HCT116 (cell line): ENCODE data around the gene AXIN1. TPM values are rescaled to one million over a fixed set of nuclear protein-coding genes. Genes with fewer than 3 reads are reported as not detected.

Source experiments
- ATAC-seq: fragments of 200-7000 bp; cut with Tn5 transposase; 2 replicates; pipeline ENCODE4 v1.9.1; 2020; ENCODE audit warnings: mild to moderate bottlenecking, moderate library complexity
- BruUV-seq: library from RNA; stranded (reverse); fragments of 400-500 nt; replicated peaks from 2 replicates; lab custom pipeline; 2021; lab: Mats Ljungman, UMichigan
- CTCF ChIA-PET: fragments of 300-600 bp; sonication (Branson Sonifier 250); formaldehyde crosslinking; loops from one replicate; lab custom pipeline; 2021; ENCODE audit warnings: antibody characterized with exemption; lab: Charles Lee
- POLR2A ChIA-PET: fragments of 300-600, 350-600 bp; sonication (Branson Sonifier 250); formaldehyde crosslinking; loops from one replicate; lab custom pipeline; 2021; ENCODE audit warnings: antibody characterized with exemption; lab: Charles Lee
- RAD21 ChIA-PET, 2 experiments: fragments of 300-600 bp; sonication (Branson Sonifier 250); formaldehyde crosslinking; loops; one replicate each; lab custom pipeline; 2023; ENCODE audit warnings: low total read pairs in 2 of 2; ENCODE audit not compliant: uncharacterized antibody in 2 of 2, unreplicated experiment in 2 of 2, low non-redundant PET in 1 of 2; lab: Charles Lee
- DNase-seq: peaks from one replicate; pipeline ENCODE4 v3.0.0-alpha.2; 2010; ENCODE audit warnings: low read depth, low spot score
- H2AFZ ChIP-seq: fragments of 200-600 bp; shearing (Covaris generic), sonication (generic); 2 replicates; pipeline ENCODE4 v1.6.1; 2017; ENCODE audit warnings: low read depth, mixed run types, mixed read lengths, antibody characterized with exemption, low read length; ENCODE audit not compliant: poor library complexity, severe bottlenecking
- H3K27ac ChIP-seq: 2 replicates; pipeline ENCODE4 v1.5.1; 2012; ENCODE audit warnings: low read depth, low read length
- H3K27me3 ChIP-seq: fragments of 200-600 bp; sonication (generic); 2 replicates; pipeline ENCODE4 v1.6.1; 2016; ENCODE audit warnings: mixed run types, low read length, mixed read lengths; ENCODE audit not compliant: insufficient read depth
- H3K36me3 ChIP-seq, 2 experiments: fragments of 200-500 bp in 1 of 2; fragments of 200-600 bp in 1 of 2; sonication (Bioruptor generic) in 1 of 2; sonication (generic) in 1 of 2; 2 replicates each; pipeline versions ENCODE4 v1.5.1 to v1.6.1; 2014 to 2016; ENCODE audit warnings: low read length in 2 of 2, inconsistent platforms in 1 of 2, mixed read lengths in 1 of 2, mixed run types in 1 of 2; ENCODE audit not compliant: insufficient read depth in 2 of 2, control insufficient read depth in 1 of 2
- H3K4me1 ChIP-seq, 2 experiments: fragments of 200-600 bp in 1 of 2; sonication (generic) in 1 of 2; 2 replicates each; pipeline versions ENCODE4 v1.5.1 to v1.6.1; 2012 to 2017; ENCODE audit warnings: low read length in 2 of 2, inconsistent platforms in 1 of 2, mild to moderate bottlenecking in 1 of 2, mixed read lengths in 1 of 2, mixed run types in 1 of 2, moderate library complexity in 1 of 2; ENCODE audit not compliant: insufficient read depth in 2 of 2, control insufficient read depth in 1 of 2
- H3K4me2 ChIP-seq: fragments of 200-600 bp; sonication (generic); 2 replicates; pipeline ENCODE4 v1.6.1; 2017; ENCODE audit warnings: mixed run types, low read length, mixed read lengths
- H3K4me3 ChIP-seq, 2 experiments: fragments of 200-600 bp in 1 of 2; sonication (generic) in 1 of 2; replicated peaks in 1 of 2; 2 replicates each; pipeline ENCODE4 v1.5.1; 2011 to 2016; ENCODE audit warnings: low read length in 2 of 2, control low read depth in 1 of 2, low read depth in 1 of 2, mild to moderate bottlenecking in 1 of 2, mixed read lengths in 1 of 2, mixed run types in 1 of 2
- H3K79me2 ChIP-seq: fragments of 200-600 bp; sonication (generic); 2 replicates; pipeline ENCODE4 v1.6.1; 2017; ENCODE audit warnings: mild to moderate bottlenecking, mixed run types, low read length, moderate library complexity, mixed read lengths; ENCODE audit not compliant: insufficient read depth
- H3K9ac ChIP-seq: fragments of 200-600 bp; sonication (generic); 2 replicates; pipeline ENCODE4 v1.6.1; 2016; ENCODE audit warnings: low read length, mixed read lengths
- H3K9me2 ChIP-seq: fragments of 200-600 bp; sonication (generic), shearing (Covaris generic); 2 replicates; pipeline ENCODE4 v1.6.1; 2017; ENCODE audit warnings: mixed run types, mild to moderate bottlenecking, moderate library complexity; ENCODE audit not compliant: insufficient read depth
- H3K9me3 ChIP-seq, 2 experiments: fragments of 200-500 bp in 1 of 2; fragments of 200-600 bp in 1 of 2; sonication (Bioruptor generic) in 1 of 2; sonication (generic) in 1 of 2; 2 replicates each; pipeline ENCODE4 v1.6.1; 2014 to 2017; ENCODE audit warnings: low read length in 2 of 2, mixed read lengths in 2 of 2, inconsistent platforms in 1 of 2, low read depth in 1 of 2, mild to moderate bottlenecking in 1 of 2, mixed run types in 1 of 2, moderate library complexity in 1 of 2; ENCODE audit not compliant: control insufficient read depth in 1 of 2, insufficient read depth in 1 of 2
- H4K20me1 ChIP-seq: fragments of 200-600 bp; sonication (generic), shearing (Covaris generic); 2 replicates; pipeline ENCODE4 v1.6.1; 2017; ENCODE audit warnings: mixed run types, mild to moderate bottlenecking, moderate library complexity; ENCODE audit not compliant: insufficient read depth
- CEBPB ChIP-seq: IDR thresholded peaks from 2 replicates; pipeline ENCODE4 v1.6.1; 2012; ENCODE audit warnings: low read depth
- EGR1 ChIP-seq: IDR thresholded peaks from 2 replicates; pipeline ENCODE4 v1.6.1; 2012; ENCODE audit warnings: low read depth
- POLR2AphosphoS5 ChIP-seq: IDR thresholded peaks from 2 replicates; pipeline ENCODE4 v1.6.1; 2011; ENCODE audit warnings: mild to moderate bottlenecking, low read depth, low read length, moderate library complexity
- RAD21 ChIP-seq: IDR thresholded peaks from 2 replicates; pipeline ENCODE4 v1.6.1; 2012; ENCODE audit warnings: low read depth, mild to moderate bottlenecking
- ZBTB33 ChIP-seq: IDR thresholded peaks from 2 replicates; pipeline ENCODE4 v1.6.1; 2011; ENCODE audit warnings: mild to moderate bottlenecking, low read length, moderate library complexity; ENCODE audit not compliant: insufficient replicate concordance; ENCODE audit errors: extremely low read depth
- intact Hi-C: fragments of 100-400 bp; cut with micrococcal nuclease; formaldehyde crosslinking; loops from 2 replicates; pipeline ENCODE4 v1.10.0; 2022
- total RNA-seq: library from RNA; stranded (reverse); gene quantifications from one replicate; pipeline ENCODE4 v1.2.1, GENCODE V29; 2021; ENCODE audit not compliant: unreplicated experiment
- TF ChIP-seq, protein P1 (sequence below), 3 experiments: fragments of 200-600 bp in 1 of 3; sonication (generic) in 1 of 3; IDR thresholded peaks in 2 of 3; conservative IDR thresholded peaks in 1 of 3; 2 replicates each; pipeline ENCODE4 v1.5.1; 2012 to 2017; ENCODE audit warnings: low read depth in 2 of 3, low read length in 2 of 3, antibody characterized with exemption in 1 of 3, borderline replicate concordance in 1 of 3, control low read depth in 1 of 3, mild to moderate bottlenecking in 1 of 3, mixed read lengths in 1 of 3, mixed run types in 1 of 3, moderate library complexity in 1 of 3; ENCODE audit not compliant: insufficient read depth in 1 of 3

The AXIN1 gene
- total RNA-seq, 1 experiment from 2014 or later = 20.2 TPM

DNA sequence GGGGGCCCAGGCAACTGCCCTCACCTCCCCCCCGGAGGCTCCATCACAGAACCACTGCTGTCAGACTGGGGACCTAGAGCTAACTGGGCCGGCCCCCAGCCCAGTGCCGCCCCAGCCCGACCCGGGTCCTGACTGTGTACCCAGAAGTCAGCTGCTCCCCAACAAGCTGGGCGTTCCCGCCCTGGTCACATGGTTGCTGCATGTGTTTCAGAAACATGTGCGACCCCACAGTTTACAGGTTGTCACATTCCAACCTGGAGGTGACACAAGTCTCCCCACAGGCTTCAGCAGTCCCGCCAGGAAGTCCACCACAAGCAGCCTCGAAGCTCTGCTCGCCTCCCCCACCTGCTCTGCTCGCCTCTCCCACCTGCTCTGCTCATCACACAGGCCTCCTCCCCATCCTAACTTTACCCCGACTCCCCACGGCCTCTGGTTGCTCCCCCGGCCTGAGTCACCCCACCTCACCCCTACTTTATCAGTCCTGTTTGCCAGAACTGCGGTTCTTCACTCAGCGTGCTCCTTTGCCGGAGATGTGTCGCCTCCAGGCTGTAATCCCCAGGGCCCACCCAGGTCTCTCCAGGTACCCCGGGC is 16.8 kb upstream of the AXIN1 start:
- no peaks in the 10 kb centered on the region for H3K27me3 ChIP-seq
- peak overlapping the region; percentile 38 for H3K9ac ChIP-seq
- no TSS peak for BruUV-seq
- no peaks in the 10 kb centered on the region for H3K79me2 ChIP-seq
- H2AFZ ChIP-seq = no peak overlapping the region
- H3K4me3 ChIP-seq = peak overlapping the region; percentile 35 to 46
- DNase-seq (no peak), ATAC-seq (no peak)
- 0 out of 4 replicates have a peak, but pooled peaks cover 0 to 3% of the 10 kb centered on the region in 2 experiments for H3K36me3 ChIP-seq
- CTCF ChIA-PET = no interaction called here
- H4K20me1 ChIP-seq = no peaks in the 10 kb centered on the region
- RAD21 ChIA-PET = no interaction called here
- peak overlapping the region; percentile 32; the same call in 1 of the 2 replicates for H3K27ac ChIP-seq
- intact Hi-C loops = no loop called here
- peak overlapping the region; percentile 62 for H3K4me2 ChIP-seq
- POLR2A ChIA-PET = no interaction called here
- no peaks in the 10 kb centered on the region for H3K9me3 ChIP-seq
- TF ChIP-seq CEBPB (no peak), EGR1 (no peak)
- H3K9me2 ChIP-seq = no peaks in the 10 kb centered on the region
- peaks cover 3 to 13% of the 10 kb centered on the region in 2 experiments; a peak in 3 of 4 replicates for H3K4me1 ChIP-seq

DNA sequence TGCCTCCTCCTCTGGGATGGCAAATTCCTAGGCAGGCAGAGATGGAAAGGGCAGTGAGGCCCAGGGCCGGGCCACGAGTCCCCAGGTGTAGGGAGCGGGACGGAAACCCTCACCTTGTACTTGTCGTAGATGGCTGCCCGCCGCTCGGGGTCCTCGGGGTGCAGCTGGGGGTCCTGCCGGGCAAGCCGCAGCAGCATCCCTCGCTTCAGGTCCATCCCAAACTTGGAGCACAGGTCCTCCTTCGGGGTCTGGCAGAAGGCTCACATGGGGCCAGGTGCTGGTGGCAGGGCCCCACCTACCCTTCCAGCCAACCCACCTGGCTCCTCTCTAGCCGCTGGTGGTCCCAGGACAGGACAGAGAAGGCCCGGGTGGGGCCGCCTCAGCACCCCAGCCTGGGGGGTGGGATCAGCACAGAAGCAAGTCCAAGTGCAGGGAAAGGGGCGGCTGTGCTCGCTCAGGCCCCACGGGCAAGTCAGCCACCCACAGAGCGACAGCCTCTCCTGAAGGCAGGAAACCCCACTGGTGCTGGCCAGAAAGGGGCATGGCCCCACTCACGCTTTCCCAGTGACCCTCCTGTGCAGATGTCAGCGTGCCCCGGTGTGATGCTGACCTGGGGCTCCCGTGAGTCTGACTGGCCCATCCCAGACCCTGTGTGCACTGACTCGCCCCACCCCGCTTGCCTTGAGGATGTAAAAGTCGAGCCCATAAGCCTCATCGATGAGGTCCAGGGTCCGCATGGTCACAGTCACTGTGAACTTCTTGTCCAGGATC is 16.1 kb upstream of the AXIN1 start:
- intact Hi-C loops = no loop called here
- H3K4me2 ChIP-seq = no peak overlapping the region
- peaks cover 3 to 13% of the 10 kb centered on the region in 2 experiments; a peak in 3 of 4 replicates for H3K4me1 ChIP-seq
- no peaks in the 10 kb centered on the region for H3K9me2 ChIP-seq
- ChIA-PET CTCF (no interaction called here), POLR2A (no interaction called here), RAD21 (no interaction called here)
- no peak overlapping the region for H3K4me3 ChIP-seq
- H3K36me3 ChIP-seq = 0 out of 4 replicates have a peak, but pooled peaks cover 0 to 3% of the 10 kb centered on the region in 2 experiments
- no peaks in the 10 kb centered on the region for H4K20me1 ChIP-seq
- no peak overlapping the region for H2AFZ ChIP-seq
- H3K27ac ChIP-seq = no peak overlapping the region; the same call in 1 of the 2 replicates
- TF ChIP-seq ZBTB33 (no peak), RAD21 (no peak), POLR2AphosphoS5 (no peak)
- TF ChIP-seq, protein P1, sequence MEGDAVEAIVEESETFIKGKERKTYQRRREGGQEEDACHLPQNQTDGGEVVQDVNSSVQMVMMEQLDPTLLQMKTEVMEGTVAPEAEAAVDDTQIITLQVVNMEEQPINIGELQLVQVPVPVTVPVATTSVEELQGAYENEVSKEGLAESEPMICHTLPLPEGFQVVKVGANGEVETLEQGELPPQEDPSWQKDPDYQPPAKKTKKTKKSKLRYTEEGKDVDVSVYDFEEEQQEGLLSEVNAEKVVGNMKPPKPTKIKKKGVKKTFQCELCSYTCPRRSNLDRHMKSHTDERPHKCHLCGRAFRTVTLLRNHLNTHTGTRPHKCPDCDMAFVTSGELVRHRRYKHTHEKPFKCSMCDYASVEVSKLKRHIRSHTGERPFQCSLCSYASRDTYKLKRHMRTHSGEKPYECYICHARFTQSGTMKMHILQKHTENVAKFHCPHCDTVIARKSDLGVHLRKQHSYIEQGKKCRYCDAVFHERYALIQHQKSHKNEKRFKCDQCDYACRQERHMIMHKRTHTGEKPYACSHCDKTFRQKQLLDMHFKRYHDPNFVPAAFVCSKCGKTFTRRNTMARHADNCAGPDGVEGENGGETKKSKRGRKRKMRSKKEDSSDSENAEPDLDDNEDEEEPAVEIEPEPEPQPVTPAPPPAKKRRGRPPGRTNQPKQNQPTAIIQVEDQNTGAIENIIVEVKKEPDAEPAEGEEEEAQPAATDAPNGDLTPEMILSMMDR (IDR thresholded peaks at IDR 0.05 in 2 of 3, conservative IDR thresholded peaks at IDR 0.05 in 1 of 3; ENCODE audit: borderline replicate concordance in 1 of 3, insufficient read depth in 1 of 3, low read depth in 2 of 3, low read length in 2 of 3) = no peak
- TF ChIP-seq, all 23 proteins: peak for 0
- DNase-seq (no peak), ATAC-seq (no peak)
- Histone ChIP-seq H3K79me2 (no peaks in the 10 kb centered on the region), H3K9ac (no peak overlapping the region), H3K27me3 (no peaks in the 10 kb centered on the region), H3K9me3 (no peaks in the 10 kb centered on the region)
- BruUV-seq = no TSS peak
